Stimulated activated CD8-positive, alpha-beta memory T cell treated with anti-CD3 and anti-CD28 coated beads, Interleukin-12 subunit alpha, Interleukin-12 subunit beta, amount 100 ng/mL, for 24 hours (primary cell): Measurements from ENCODE around the gene ADAMTSL2.

Experiments
- DNase-seq: peaks from one replicate; pipeline ENCODE4 v3.0.0-alpha.2; 2020; ENCODE audit errors: extremely low read depth

Gene ADAMTSL2

GRCh38 chr9:133499892-133500270, 34.6 kb upstream of the ADAMTSL2 start:
- DNase-seq = no peak

GRCh38 chr9:133502112-133502511, 32.4 kb upstream of the ADAMTSL2 start:
- no peak for DNase-seq

- no peak for DNase-seq
Observed at GRCh38 chr9:133505186-133505830, 29.2 kb upstream of the ADAMTSL2 start.

- DNase-seq = no peak
Observed at GRCh38 chr9:133505901-133506652, 28.4 kb upstream of the ADAMTSL2 start.

- no peak for DNase-seq
Observed at GRCh38 chr9:133506653-133507038, 27.9 kb upstream of the ADAMTSL2 start.

GRCh38 chr9:133507246-133507965, 27.1 kb upstream of the ADAMTSL2 start:
- DNase-seq = no peak

GRCh38 chr9:133508046-133508445, 26.5 kb upstream of the ADAMTSL2 start:
- DNase-seq = no peak

- DNase-seq = no peak
Observed at GRCh38 chr9:133509179-133510083, 25.1 kb upstream of the ADAMTSL2 start.

- no peak for DNase-seq
Observed at GRCh38 chr9:133510926-133511505, 23.5 kb upstream of the ADAMTSL2 start.

- DNase-seq = no peak
Observed at GRCh38 chr9:133511607-133512006, 22.9 kb upstream of the ADAMTSL2 start.

- DNase-seq = no peak
Observed at GRCh38 chr9:133512253-133513213, 22.0 kb upstream of the ADAMTSL2 start.

GRCh38 chr9:133513214-133514100, 21.0 kb upstream of the ADAMTSL2 start:
- no peak for DNase-seq

GRCh38 chr9:133514460-133515239, 19.9 kb upstream of the ADAMTSL2 start:
- DNase-seq = no peak

GRCh38 chr9:133515240-133515610, 19.3 kb upstream of the ADAMTSL2 start:
- DNase-seq = no peak

GRCh38 chr9:133515615-133516255, 18.8 kb upstream of the ADAMTSL2 start:
- DNase-seq = no peak

- DNase-seq = no peak
Observed at GRCh38 chr9:133516256-133516960, 18.1 kb upstream of the ADAMTSL2 start.

GRCh38 chr9:133516961-133517350, 17.5 kb upstream of the ADAMTSL2 start:
- no peak for DNase-seq
